ENCODE results near the gene SPEN. TPM values are rescaled to one million over a fixed set of nuclear protein-coding genes. Genes with fewer than 3 reads are reported as not detected.
A peak's percentile ranks its signal among the peaks of the same experiment; 100 is the strongest.

The SPEN gene
- total and polyA plus RNA-seq, 2 of the 13 experiments (the other 11 are each of a cell fraction or from before 2014, with no cell fraction given), result 4.8 to 14.0 TPM

- TF ChIP-seq HNF1B (CRISPR knock-in tag; IDR thresholded peaks at IDR 0.05) (peak; percentile 74), HNRNPLL (IDR thresholded peaks at IDR 0.05; ENCODE audit: low read depth, low read length, poor library complexity, severe bottlenecking) (peak; percentile 73), ZNF256 (CRISPR knock-in tag; conservative IDR thresholded peaks at IDR 0.05) (0 out of 2 replicates have a peak, but pooled peaks have one; percentile 28), ZNF446 (CRISPR knock-in tag; IDR thresholded peaks at IDR 0.05) (peak; percentile 88), ZBTB39 (CRISPR knock-in tag; IDR thresholded peaks at IDR 0.05) (0 out of 2 replicates have a peak, but pooled peaks have one; percentile 19), ZNF512 (CRISPR knock-in tag; IDR thresholded peaks at IDR 0.05) (no peak), ZNF788 (CRISPR knock-in tag; IDR thresholded peaks at IDR 0.05; ENCODE audit: borderline replicate concordance) (peak; percentile 64; the same call in 1 of the 2 replicates), YEATS2 (CRISPR knock-in tag; IDR thresholded peaks at IDR 0.05; ENCODE audit: borderline replicate concordance) (peak; percentile 86), THRA (CRISPR knock-in tag; IDR thresholded peaks at IDR 0.05; ENCODE audit: borderline replicate concordance) (0 out of 2 replicates have a peak, but pooled peaks have one; percentile 56), ZNF274 (CRISPR knock-in tag; IDR thresholded peaks at IDR 0.05) (no peak; the same call in 1 of the 2 replicates), ZNF501 (CRISPR knock-in tag; IDR thresholded peaks at IDR 0.05) (peak; percentile 82; the same call in 1 of the 2 replicates), ZFP82 (CRISPR knock-in tag; IDR thresholded peaks at IDR 0.05; ENCODE audit: borderline replicate concordance) (0 out of 2 replicates have a peak, but pooled peaks have one; percentile 51), MIXL1 (CRISPR knock-in tag; IDR thresholded peaks at IDR 0.05) (no peak; the same call in 1 of the 2 replicates), NFYC (CRISPR knock-in tag; IDR thresholded peaks at IDR 0.05) (peak; percentile 7; the same call in 1 of the 2 replicates), ZNF138 (CRISPR knock-in tag; IDR thresholded peaks at IDR 0.05; ENCODE audit: low read depth) (peak; percentile 76; the same call in 1 of the 2 replicates), AHR (CRISPR knock-in tag; IDR thresholded peaks at IDR 0.05) (0 out of 2 replicates have a peak, but pooled peaks have one; percentile 84), PHF8 (CRISPR knock-in tag; IDR thresholded peaks at IDR 0.05) (peak; percentile 61), DDIT3 (CRISPR knock-in tag; IDR thresholded peaks at IDR 0.05) (no peak), SIX1 (CRISPR knock-in tag; IDR thresholded peaks at IDR 0.05; ENCODE audit: borderline replicate concordance) (peak; percentile 38; the same call in 1 of the 2 replicates), ZNF563 (CRISPR knock-in tag; IDR thresholded peaks at IDR 0.05) (peak; percentile 77; the same call in 1 of the 2 replicates), MXI1 (IDR thresholded peaks at IDR 0.05; ENCODE audit: borderline replicate concordance, low read depth, low read length) (peak; percentile 76; the same call in 1 of the 3 replicates)
These were observed 11.6 kb upstream of the SPEN start (continued) for GRCh38 chr1:15835741-15836510.
